GM12892 (cell line): ENCODE data around the gene THOC3.
"Not testable (repeated sequence)": the region's sequence is repeated elsewhere in the genome, so short reads cannot be mapped to it uniquely, and the experiment has no call there.

Experiments
- POLR2A ChIP-seq: IDR thresholded peaks from 2 replicates; pipeline ENCODE4 v1.6.1; 2011; ENCODE audit warnings: low read depth, low read length, control low read depth
- POLR2AphosphoS5 ChIP-seq: IDR thresholded peaks from 2 replicates; pipeline ENCODE4 v1.6.1; 2011; ENCODE audit warnings: low read depth, low read length, control low read depth
- TAF1 ChIP-seq: IDR thresholded peaks from 2 replicates; pipeline ENCODE4 v1.6.1; 2011; ENCODE audit warnings: low read depth, mild to moderate bottlenecking, control low read depth, low read length, borderline replicate concordance

- TF ChIP-seq POLR2A, POLR2AphosphoS5, TAF1: not testable (repeated sequence)
These were observed 46.2 kb upstream of the THOC3 start for GRCh38 chr5:176014360-176014759.
